Measurements from ENCODE around the gene RUFY3.
"Not testable (repeated sequence)": the region's sequence is repeated elsewhere in the genome, so short reads cannot be mapped to it uniquely, and the experiment has no call there.

RUFY3 gene

DNA sequence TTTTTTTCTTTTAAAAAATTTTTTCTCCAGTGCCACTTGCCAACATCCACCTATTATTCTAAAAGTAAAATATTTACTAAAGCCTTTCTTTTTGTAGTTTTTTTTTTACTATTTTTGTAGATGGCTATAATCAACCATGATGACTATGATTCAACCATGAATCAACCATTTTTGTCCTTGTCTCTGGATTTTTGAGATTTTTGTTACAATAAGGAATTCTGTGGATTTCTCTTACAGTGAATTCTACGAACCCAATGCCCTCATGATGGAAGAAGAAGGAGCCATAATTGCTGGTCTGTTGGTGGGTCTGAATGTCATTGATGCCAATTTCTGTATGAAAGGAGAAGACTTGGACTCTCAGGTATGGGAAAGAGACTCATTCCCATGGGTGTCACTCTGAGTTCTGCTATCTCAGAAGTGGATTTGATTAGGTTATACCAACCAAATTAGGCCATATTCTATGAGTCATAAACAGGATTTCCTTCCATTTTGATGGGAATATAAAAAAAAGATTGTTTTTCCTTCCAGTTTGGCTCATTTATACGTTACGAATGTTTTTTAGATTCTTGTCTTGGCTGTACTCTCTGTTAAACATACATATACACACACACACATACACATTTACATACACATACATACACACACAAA, 46.7 kb downstream of the RUFY3 start:
- no peak overlapping the region for H3K4me3 ChIP-seq (ENCODE audit: low read length)
- no peak for DNase-seq (ENCODE audit: low read depth)
- no peak for TF ChIP-seq CTCF (IDR thresholded peaks at IDR 0.05; ENCODE audit: insufficient read depth, low read depth, low read length, missing control alignments)

DNA sequence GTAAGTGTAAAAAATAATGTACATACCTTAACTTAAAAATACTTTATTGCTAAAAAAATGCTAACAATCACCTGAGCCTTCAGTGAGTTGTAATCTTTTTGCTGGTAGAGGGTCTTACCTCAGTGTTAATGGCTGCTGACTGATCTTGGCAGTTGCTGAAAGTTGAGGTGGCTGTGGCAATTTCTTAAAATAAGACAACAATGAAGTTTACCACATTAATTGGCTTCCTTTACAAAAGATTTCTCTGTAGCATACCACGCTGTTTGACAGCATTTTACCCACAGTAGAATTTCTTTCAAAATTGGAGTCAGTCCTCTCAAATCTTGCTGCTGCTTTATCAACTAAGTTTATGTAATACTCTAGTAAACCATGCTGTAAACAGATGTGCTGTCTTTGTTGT, 47.6 kb downstream of the RUFY3 start:
- not testable (repeated sequence) for DNase-seq (ENCODE audit: low read depth); H3K4me3 ChIP-seq (ENCODE audit: low read length)

- no peak for TF ChIP-seq CTCF (IDR thresholded peaks at IDR 0.05; ENCODE audit: insufficient read depth, low read depth, low read length, missing control alignments)
- no peak overlapping the region for H3K4me3 ChIP-seq (ENCODE audit: low read length)
- no peak for DNase-seq (ENCODE audit: low read depth)
Observed at GRCh38 chr4:70772929-70773555, 51.3 kb downstream of the RUFY3 start.

DNA sequence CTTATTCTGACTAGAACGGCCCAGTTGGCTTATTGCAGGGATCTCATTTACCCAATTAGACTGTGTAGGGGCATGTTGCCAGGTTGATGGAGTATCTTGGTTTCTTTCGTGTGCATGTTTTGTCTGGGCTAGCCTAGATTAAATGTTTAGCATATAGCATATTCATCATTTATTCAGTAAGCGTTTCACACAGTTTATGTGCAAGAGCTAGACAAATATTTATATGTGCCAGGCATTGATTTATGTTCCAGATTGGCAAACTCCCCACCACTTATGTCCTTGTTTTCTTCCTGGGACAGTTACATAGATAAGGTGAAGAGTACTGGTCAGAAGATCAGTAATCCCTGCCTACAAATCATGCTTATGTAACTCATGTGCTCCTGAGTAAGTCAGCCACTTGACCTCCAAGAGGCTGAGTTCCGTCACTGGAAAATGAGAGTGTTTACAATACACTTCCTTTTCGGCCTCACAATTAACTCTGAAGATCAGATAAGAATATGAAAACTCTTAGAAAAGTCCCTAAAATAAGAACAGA, 57.2 kb downstream of the RUFY3 start:
- no peak for DNase-seq (ENCODE audit: low read depth)
- no peak overlapping the region for H3K4me3 ChIP-seq (ENCODE audit: low read length)
- TF ChIP-seq CTCF (IDR thresholded peaks at IDR 0.05; ENCODE audit: insufficient read depth, low read depth, low read length, missing control alignments): no peak

GRCh38 chr4:70783096-70783495, 61.3 kb downstream of the RUFY3 start:
- DNase-seq (ENCODE audit: low read depth): no peak
- H3K4me3 ChIP-seq (ENCODE audit: low read length): no peak overlapping the region
- no peak for TF ChIP-seq CTCF (IDR thresholded peaks at IDR 0.05; ENCODE audit: insufficient read depth, low read depth, low read length, missing control alignments)

DNA sequence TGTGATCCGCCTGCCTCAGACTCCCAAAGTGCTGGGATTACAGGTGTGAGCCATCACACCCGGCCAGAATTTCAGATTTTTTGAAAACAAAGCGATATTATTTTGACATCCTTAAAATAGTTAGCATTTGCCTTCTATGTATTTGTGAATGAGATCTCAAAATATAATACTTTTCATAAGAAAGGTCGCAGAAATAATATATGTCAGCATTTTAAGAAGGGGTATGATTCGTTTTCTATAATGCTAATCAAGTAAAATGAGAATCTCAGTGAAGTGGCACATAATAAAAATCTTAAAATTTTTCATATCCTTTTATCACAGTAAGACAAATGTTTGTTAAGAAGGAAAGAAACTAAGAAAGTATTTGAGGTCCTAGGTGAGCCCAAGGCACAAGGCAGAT, 65.7 kb downstream of the RUFY3 start:
- no peak for TF ChIP-seq CTCF (IDR thresholded peaks at IDR 0.05; ENCODE audit: insufficient read depth, low read depth, low read length, missing control alignments)
- no peak overlapping the region for H3K4me3 ChIP-seq (ENCODE audit: low read length)
- no peak for DNase-seq (ENCODE audit: low read depth)

DNA sequence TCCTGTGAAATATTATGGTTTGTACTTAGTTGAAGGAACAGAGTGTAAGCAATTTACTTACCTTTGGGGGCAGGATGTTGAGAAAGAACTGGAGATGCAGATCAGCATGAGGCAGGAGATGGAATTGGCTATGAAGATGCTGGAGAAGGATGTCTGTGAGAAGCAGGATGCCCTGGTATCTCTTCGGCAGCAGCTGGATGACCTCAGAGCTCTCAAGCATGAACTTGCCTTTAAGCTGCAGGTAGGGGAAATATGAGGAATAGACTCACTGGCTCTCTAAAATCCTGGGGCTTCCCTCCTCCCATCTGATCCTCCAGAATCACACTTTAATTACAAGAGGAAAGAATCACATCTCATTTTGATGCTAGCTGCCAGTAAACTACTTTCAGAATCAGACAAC, 67.0 kb downstream of the RUFY3 start:
- DNase-seq (ENCODE audit: low read depth): peak; percentile 36
- TF ChIP-seq CTCF (IDR thresholded peaks at IDR 0.05; ENCODE audit: insufficient read depth, low read depth, low read length, missing control alignments): no peak

More for the DNA sequence above, 67.0 kb downstream of the RUFY3 start:
- no peak overlapping the region for H3K4me3 ChIP-seq (ENCODE audit: low read length)

All from epithelial cell of esophagus (primary cell).